Natural killer cell treated with Interleukin-12 subunit alpha and Interleukin-12 subunit beta and Interleukin-15 and Interleukin-18, amount 100 ng/mL, for 72 hours (primary cell): ENCODE results near the gene COTL1. TPM values are rescaled to one million over a fixed set of nuclear protein-coding genes. Genes with fewer than 3 reads are reported as not detected.
"Not testable (repeated sequence)": the region's sequence is repeated elsewhere in the genome, so short reads cannot be mapped to it uniquely, and the experiment has no call there.

Experiments
- ATAC-seq, 2 donors: fragments of 150-1000 bp; cut with Tn5 transposase in 1 of 2; sonication (Bioruptor Pico), chemical (Tn5 transposase) in 1 of 2; 2 replicates each; pipeline ENCODE4 v1.10.0; 2021
- DNase-seq: peaks from one replicate; pipeline ENCODE4 v3.0.0; 2022; ENCODE audit warnings: low spot score
- H3K27ac Mint-ChIP-seq, 2 donors: 1 replicate in 1 of 2; 2 replicates in 1 of 2; pipeline ENCODE4 v1.8.0; 2022; ENCODE audit warnings: mixed read lengths in 2 of 2, mild to moderate bottlenecking in 1 of 2, moderate library complexity in 1 of 2
- H3K27me3 Mint-ChIP-seq, 2 donors: 1 replicate in 1 of 2; 2 replicates in 1 of 2; pipeline ENCODE4 v1.8.0; 2022; ENCODE audit warnings: mixed read lengths in 2 of 2
- H3K36me3 Mint-ChIP-seq: one replicate; pipeline ENCODE4 v1.8.0; 2022; ENCODE audit warnings: mixed read lengths
- H3K4me1 Mint-ChIP-seq, 2 donors: 1 replicate in 1 of 2; 2 replicates in 1 of 2; pipeline ENCODE4 v1.8.0; 2022; ENCODE audit warnings: low read depth in 2 of 2, mixed read lengths in 2 of 2, mild to moderate bottlenecking in 1 of 2
- H3K4me3 Mint-ChIP-seq: one replicate; pipeline ENCODE4 v1.8.0; 2022; ENCODE audit warnings: mixed read lengths
- H3K9me3 Mint-ChIP-seq: 2 replicates; pipeline ENCODE4 v1.8.0; 2022; ENCODE audit warnings: mixed read lengths
- total RNA-seq, 2 donors: library from RNA; stranded (reverse); gene quantifications; one replicate each; pipeline ENCODE4 v1.2.3, GENCODE V29; 2022

Gene COTL1
- total RNA-seq, 2 donors from 2014 or later: 128 to 154 TPM

GRCh38 chr16:84535851-84536250 is 82.0 kb downstream of the COTL1 start:
- H3K4me1 Mint-ChIP-seq: no peaks in the 10 kb centered on the region
- no peak overlapping the region for H3K4me3 Mint-ChIP-seq
- H3K27me3 Mint-ChIP-seq: peaks cover 11 to 17% of the 10 kb centered on the region in 2 donors
- ATAC-seq (no peak), DNase-seq (no peak)
- no peaks in the 10 kb centered on the region for H3K9me3 Mint-ChIP-seq
- no peak overlapping the region for H3K27ac Mint-ChIP-seq
- no peaks in the 10 kb centered on the region for H3K36me3 Mint-ChIP-seq

- H3K4me3 Mint-ChIP-seq: no peak overlapping the region
- ATAC-seq: no peak
- no peak overlapping the region for H3K27ac Mint-ChIP-seq
- H3K36me3 Mint-ChIP-seq: no peaks in the 10 kb centered on the region
- peaks cover 13 to 17% of the 10 kb centered on the region in 2 donors for H3K27me3 Mint-ChIP-seq
- DNase-seq: no peak
- no peaks in the 10 kb centered on the region for H3K9me3 Mint-ChIP-seq
- H3K4me1 Mint-ChIP-seq: no peaks in the 10 kb centered on the region
Observed at GRCh38 chr16:84535408-84535807, 82.5 kb downstream of the COTL1 start.

DNA sequence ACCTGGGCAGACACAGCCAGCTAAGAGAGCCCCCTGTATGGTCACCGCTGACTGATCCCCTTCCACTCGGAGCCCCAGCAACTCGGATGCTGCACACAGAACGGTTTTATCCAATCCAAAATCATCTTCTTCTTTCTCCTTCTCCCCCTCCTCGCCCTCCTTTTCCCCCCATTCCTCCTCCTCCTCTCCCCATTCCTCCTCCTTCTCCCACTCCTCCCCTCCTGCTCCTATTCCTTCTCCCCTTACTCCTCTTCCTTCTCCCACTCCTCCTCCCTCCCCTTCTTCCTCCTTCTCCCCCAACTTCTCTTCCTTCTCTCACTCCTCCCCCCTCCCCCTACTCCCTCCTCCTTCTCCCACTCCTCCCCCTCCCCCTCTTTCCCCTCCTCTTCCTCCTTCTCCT is 83.1 kb downstream of the COTL1 start:
- no peaks in the 10 kb centered on the region for H3K4me1 Mint-ChIP-seq
- no peaks in the 10 kb centered on the region for H3K9me3 Mint-ChIP-seq
- ATAC-seq (no peak), DNase-seq (no peak)
- no peak overlapping the region for H3K27ac Mint-ChIP-seq
- H3K36me3 Mint-ChIP-seq: no peaks in the 10 kb centered on the region
- H3K27me3 Mint-ChIP-seq: peaks cover 14 to 17% of the 10 kb centered on the region in 2 donors
- H3K4me3 Mint-ChIP-seq: no peak overlapping the region

DNA sequence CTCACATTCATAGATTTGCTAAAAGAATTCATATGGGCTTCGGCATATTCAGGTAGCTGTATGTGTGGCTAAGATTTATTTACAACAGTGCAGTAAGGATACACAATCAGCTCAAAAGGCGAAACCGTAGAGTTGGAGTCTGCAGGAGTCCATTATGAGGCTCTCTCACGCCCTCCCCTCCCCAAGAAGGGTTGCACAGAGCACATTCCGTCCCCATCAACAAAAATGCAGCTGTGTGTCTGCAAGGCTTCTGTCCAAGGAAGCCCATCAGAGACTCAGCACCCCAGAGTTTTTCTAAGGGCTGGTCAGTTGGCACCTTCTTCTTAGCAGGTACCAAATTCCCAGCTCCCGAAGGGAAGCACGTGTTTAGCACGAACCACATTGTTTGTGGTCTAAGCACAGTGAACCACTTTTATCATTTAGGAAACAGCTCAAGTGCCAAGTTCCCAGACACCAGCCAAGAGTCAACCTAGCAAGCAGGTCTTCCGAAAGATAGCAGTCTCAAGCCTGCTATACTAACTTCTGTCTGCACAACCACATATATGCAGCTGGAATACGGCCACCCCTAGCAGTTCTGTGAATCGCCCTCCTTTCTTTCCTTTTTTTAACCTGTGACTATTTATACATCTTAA is 84.9 kb downstream of the COTL1 start:
- Mint-ChIP-seq H3K4me3 (no peak overlapping the region), H3K36me3 (peaks cover 9% of the 10 kb centered on the region), H3K27ac (no peak overlapping the region), H3K9me3 (peaks cover 5% of the 10 kb centered on the region), H3K4me1 (no peaks in the 10 kb centered on the region), H3K27me3 (peaks cover 19 to 23% of the 10 kb centered on the region in 2 donors)
- no peak for DNase-seq
- no peak for ATAC-seq

GRCh38 chr16:84532291-84532724 is 85.6 kb downstream of the COTL1 start:
- Mint-ChIP-seq H3K27me3 (peaks cover 22 to 23% of the 10 kb centered on the region in 2 donors), H3K4me3 (no peak overlapping the region), H3K4me1 (no peaks in the 10 kb centered on the region), H3K9me3 (peaks cover 5% of the 10 kb centered on the region), H3K27ac (no peak overlapping the region), H3K36me3 (peaks cover 9% of the 10 kb centered on the region)
- ATAC-seq: no peak
- no peak for DNase-seq

- no peak overlapping the region for H3K27ac Mint-ChIP-seq
- peaks cover 5% of the 10 kb centered on the region for H3K9me3 Mint-ChIP-seq
- no peak overlapping the region for H3K4me3 Mint-ChIP-seq
- H3K27me3 Mint-ChIP-seq: peaks cover 22 to 23% of the 10 kb centered on the region in 2 donors
- peaks cover 9% of the 10 kb centered on the region for H3K36me3 Mint-ChIP-seq
- ATAC-seq: no peak
- DNase-seq: no peak
- H3K4me1 Mint-ChIP-seq: no peaks in the 10 kb centered on the region
Observed at GRCh38 chr16:84531671-84532111, 86.2 kb downstream of the COTL1 start.

DNA sequence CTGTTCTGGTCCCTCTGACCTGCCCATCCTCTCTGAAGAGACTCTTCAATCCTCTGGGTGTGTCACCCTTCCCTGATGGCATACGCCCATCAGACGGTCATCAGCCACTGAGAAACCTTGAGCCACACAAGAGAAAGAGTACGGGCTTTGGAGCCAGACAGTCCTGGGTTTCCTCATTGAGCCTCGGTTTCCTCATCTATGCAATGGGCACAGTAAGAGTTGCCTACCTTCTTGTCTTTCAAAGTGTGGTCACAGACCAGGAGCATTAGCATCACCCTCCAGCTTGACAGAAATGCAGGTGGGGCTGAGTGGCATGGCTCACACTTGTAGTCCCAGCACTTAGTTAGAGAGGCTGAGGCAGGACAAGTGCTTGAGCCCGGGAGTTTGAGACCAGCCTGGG is 87.3 kb downstream of the COTL1 start:
- Mint-ChIP-seq H3K9me3 (peaks cover 5% of the 10 kb centered on the region), H3K4me3 (no peak overlapping the region), H3K27me3 (peaks cover 16 to 19% of the 10 kb centered on the region in 2 donors), H3K27ac (no peak overlapping the region), H3K4me1 (no peaks in the 10 kb centered on the region), H3K36me3 (peaks cover 9% of the 10 kb centered on the region)
- ATAC-seq (no peak), DNase-seq (no peak)

DNA sequence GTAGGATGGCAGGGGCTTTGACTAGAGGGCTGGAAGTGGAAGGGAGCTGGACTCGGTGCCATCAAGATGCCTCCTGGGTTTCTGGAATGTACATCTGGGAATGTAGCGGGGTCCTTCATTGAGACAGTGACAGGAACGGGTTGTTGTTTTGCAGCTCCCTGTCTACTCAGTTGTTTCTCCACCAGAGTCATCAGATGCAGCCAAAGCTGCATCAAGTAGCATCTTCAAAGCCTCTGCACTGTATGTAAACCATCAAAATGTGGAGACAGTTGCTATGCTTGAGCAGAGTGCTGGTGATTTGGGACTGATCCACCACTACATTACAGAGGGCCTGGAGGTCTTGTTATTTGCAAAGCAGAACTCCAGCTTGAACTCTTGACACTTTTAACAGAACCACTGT is 88.3 kb downstream of the COTL1 start:
- Mint-ChIP-seq H3K36me3 (peaks cover 9% of the 10 kb centered on the region), H3K4me1 (no peaks in the 10 kb centered on the region), H3K9me3 (peaks cover 5% of the 10 kb centered on the region), H3K4me3 (no peak overlapping the region), H3K27ac (no peak overlapping the region), H3K27me3 (peaks cover 16% of the 10 kb centered on the region in 2 donors)
- ATAC-seq: no peak
- no peak for DNase-seq

GRCh38 chr16:84528322-84528721 is 89.6 kb downstream of the COTL1 start:
- Mint-ChIP-seq H3K4me3 (no peak overlapping the region), H3K4me1 (no peaks in the 10 kb centered on the region), H3K9me3 (peaks cover 5% of the 10 kb centered on the region), H3K36me3 (peaks cover 9% of the 10 kb centered on the region), H3K27me3 (peaks cover 16% of the 10 kb centered on the region in 2 donors), H3K27ac (no peak overlapping the region)
- no peak for DNase-seq
- no peak for ATAC-seq

- DNase-seq (no peak), ATAC-seq (no peak)
- H3K9me3 Mint-ChIP-seq: peaks cover 5% of the 10 kb centered on the region
- peaks cover 16% of the 10 kb centered on the region in 2 donors for H3K27me3 Mint-ChIP-seq
- no peaks in the 10 kb centered on the region for H3K4me1 Mint-ChIP-seq
- peaks cover 9% of the 10 kb centered on the region for H3K36me3 Mint-ChIP-seq
- no peak overlapping the region for H3K4me3 Mint-ChIP-seq
- no peak overlapping the region for H3K27ac Mint-ChIP-seq
Observed at GRCh38 chr16:84527532-84528269, 90.2 kb downstream of the COTL1 start.

DNA sequence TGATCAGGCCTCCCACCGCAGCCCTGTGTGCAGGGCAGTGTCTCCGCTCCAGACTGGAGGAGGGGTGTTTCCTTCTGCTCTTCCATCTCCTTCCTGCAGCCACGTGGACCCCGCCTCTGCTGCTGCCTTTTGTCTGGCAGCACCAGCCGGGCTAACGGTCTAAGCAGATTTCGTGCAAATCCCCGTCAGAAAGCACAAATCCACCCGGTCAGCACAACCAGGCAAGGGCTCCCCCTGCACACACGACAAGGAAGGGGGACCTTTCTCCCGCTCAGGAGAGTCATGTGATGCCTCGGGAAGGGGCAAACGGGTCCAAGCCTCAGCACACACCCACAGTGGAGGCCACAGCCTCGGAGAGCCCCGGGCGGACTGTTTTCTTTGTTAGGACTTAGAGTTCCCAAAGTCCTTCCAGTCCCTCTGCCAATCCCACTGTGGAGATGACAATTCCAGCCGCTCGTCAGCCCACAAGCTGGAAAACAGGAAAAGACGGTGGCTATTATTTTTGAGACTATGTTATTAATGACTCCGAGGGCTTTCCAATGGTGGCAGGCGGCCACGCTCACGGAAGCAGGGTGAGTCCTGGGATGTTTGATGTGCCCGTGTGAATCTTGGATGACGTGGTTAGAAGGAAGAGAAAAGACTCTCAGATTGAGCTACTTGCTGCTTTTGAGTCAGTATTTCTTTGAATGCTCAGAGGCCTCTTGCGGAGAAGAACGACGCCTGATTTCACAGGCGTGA is 90.9 kb downstream of the COTL1 start:
- DNase-seq (no peak), ATAC-seq (no peak)
- Mint-ChIP-seq H3K4me3 (no peak overlapping the region), H3K27me3 (peaks cover 10% of the 10 kb centered on the region in 2 donors), H3K27ac (no peak overlapping the region), H3K36me3 (peaks cover 9% of the 10 kb centered on the region), H3K4me1 (no peaks in the 10 kb centered on the region), H3K9me3 (peaks cover 5% of the 10 kb centered on the region)

GRCh38 chr16:84524941-84525581 is 92.8 kb downstream of the COTL1 start:
- not testable (repeated sequence) for H3K4me1 Mint-ChIP-seq, H3K36me3 Mint-ChIP-seq, ATAC-seq, H3K4me3 Mint-ChIP-seq, H3K9me3 Mint-ChIP-seq, DNase-seq, H3K27ac Mint-ChIP-seq
- peaks cover 7 to 10% of the 10 kb centered on the region in 2 donors for H3K27me3 Mint-ChIP-seq

GRCh38 chr16:84524346-84524920 is 93.4 kb downstream of the COTL1 start:
- Mint-ChIP-seq H3K27me3 (peaks cover 5 to 11% of the 10 kb centered on the region in 2 donors), H3K4me3 (no peak overlapping the region), H3K9me3 (peaks cover 5% of the 10 kb centered on the region), H3K4me1 (peaks cover 7 to 9% of the 10 kb centered on the region in 2 donors), H3K36me3 (peaks cover 6% of the 10 kb centered on the region), H3K27ac (no peak overlapping the region)
- no peak for ATAC-seq
- DNase-seq: no peak
